Lung (tissue), 12 donors: Measurements from ENCODE around the gene KIF23. TPM values are rescaled to one million over a fixed set of nuclear protein-coding genes. Genes with fewer than 3 reads are reported as not detected.

Experiments used
- ATAC-seq: fragments of 200-7000 bp; cut with Tn5 transposase; one replicate; pipeline ENCODE4 v1.9.1; 2020; ENCODE audit warnings: moderate number of reproducible peaks; ENCODE audit not compliant: insufficient read depth, low FRiP score
- DNase-seq, 3 donors: peaks; one replicate each; pipeline ENCODE4 v3.0.0-alpha.2; 2013 to 2017
- H3K27ac ChIP-seq, 2 donors: one replicate each; pipeline ENCODE4 v1.5.1; 2013; ENCODE audit warnings: mild to moderate bottlenecking in 2 of 2, moderate library complexity in 2 of 2, control low read depth in 1 of 2, inconsistent platforms in 1 of 2, low read depth in 1 of 2, low read length in 1 of 2
- H3K27me3 ChIP-seq, 3 donors: one replicate each; pipeline ENCODE4 v1.5.1; 2013; ENCODE audit warnings: low read length in 2 of 3; ENCODE audit not compliant: control insufficient read depth in 3 of 3, insufficient read depth in 3 of 3
- H3K36me3 ChIP-seq, 4 donors: one replicate each; pipeline ENCODE4 v1.5.1; 2013; ENCODE audit warnings: low read length in 4 of 4, mild to moderate bottlenecking in 1 of 4, moderate library complexity in 1 of 4; ENCODE audit not compliant: control insufficient read depth in 4 of 4, insufficient read depth in 4 of 4
- H3K4me1 ChIP-seq, 5 donors: one replicate each; pipeline ENCODE4 v1.5.1; 2013; ENCODE audit warnings: low read length in 5 of 5, mild to moderate bottlenecking in 2 of 5, moderate library complexity in 1 of 5; ENCODE audit not compliant: control insufficient read depth in 5 of 5, insufficient read depth in 5 of 5
- H3K4me3 ChIP-seq: one replicate; pipeline ENCODE4 v1.5.1; 2013; ENCODE audit warnings: mild to moderate bottlenecking, control low read depth, moderate library complexity
- H3K9ac ChIP-seq, 2 donors: one replicate each; pipeline ENCODE4 v1.5.1; 2013; ENCODE audit warnings: low read length in 2 of 2, control low read depth in 1 of 2; ENCODE audit not compliant: insufficient read depth in 1 of 2
- H3K9me3 ChIP-seq, 4 donors: one replicate each; pipeline ENCODE4 v1.5.1; 2013; ENCODE audit warnings: low read length in 3 of 4, mild to moderate bottlenecking in 1 of 4, moderate library complexity in 1 of 4; ENCODE audit not compliant: control insufficient read depth in 4 of 4, insufficient read depth in 3 of 4
- WGBS, 2 donors: extraction: QIAGEN DNeasy Blood & Tissue Kit; methylation state at CpG; one replicate each; pipeline ENCODE4 v1.1.7; 2013; 5-methylcytosine and 5-hydroxymethylcytosine counted together
- polyA plus RNA-seq, 2 donors: library from polyadenylated mRNA; stranded (reverse); fragments of 200-250 nt; gene quantifications; one replicate each; pipeline ENCODE4 v1.2.1, GENCODE V29; 2013
- total RNA-seq, 2 donors: library from RNA; depleted of rRNA in 1 of 2; stranded (reverse); fragments of >200 nt in 1 of 2; gene quantifications; one replicate each; pipeline ENCODE4 v1.2.1, GENCODE V29; 2014 to 2021
- TF ChIP-seq, protein P1 (sequence below): IDR thresholded peaks from 2 replicates; pipeline ENCODE4 v1.5.1; 2012; ENCODE audit warnings: mild to moderate bottlenecking; ENCODE audit errors: control extremely low read depth, extremely low read depth
- donor health status: control.
- donor health status: control.
- donor health status: Bipolar disorder and iron deficiency.
- donor health status: healthy.
- donor health status: DM: yes; HTN: yes; CAD: no.

Gene KIF23
- total and polyA plus RNA-seq, 4 donors: 1.4 to 15.4 (median 1.8) TPM

DNA sequence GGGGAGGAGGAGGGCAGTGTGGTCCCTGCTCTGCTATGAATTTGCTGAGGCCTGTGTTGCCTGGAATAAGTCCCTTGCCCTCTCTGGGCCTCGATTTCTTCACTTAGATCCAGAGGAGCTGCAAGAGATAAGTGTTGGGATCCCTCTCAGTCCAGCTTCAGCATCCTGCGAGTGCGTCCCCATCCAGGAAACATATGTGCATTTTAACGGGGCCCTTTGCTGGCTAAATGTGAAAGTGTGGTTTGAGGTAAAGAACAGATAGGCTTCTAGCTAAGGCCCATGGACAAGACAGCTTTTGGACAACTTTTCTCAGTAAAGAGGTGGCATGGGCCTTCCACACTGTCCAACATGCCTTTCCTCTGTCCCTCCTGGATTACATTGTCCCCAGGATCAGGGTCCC is 64.9 kb downstream of the KIF23 start:
- TF ChIP-seq, protein P1, sequence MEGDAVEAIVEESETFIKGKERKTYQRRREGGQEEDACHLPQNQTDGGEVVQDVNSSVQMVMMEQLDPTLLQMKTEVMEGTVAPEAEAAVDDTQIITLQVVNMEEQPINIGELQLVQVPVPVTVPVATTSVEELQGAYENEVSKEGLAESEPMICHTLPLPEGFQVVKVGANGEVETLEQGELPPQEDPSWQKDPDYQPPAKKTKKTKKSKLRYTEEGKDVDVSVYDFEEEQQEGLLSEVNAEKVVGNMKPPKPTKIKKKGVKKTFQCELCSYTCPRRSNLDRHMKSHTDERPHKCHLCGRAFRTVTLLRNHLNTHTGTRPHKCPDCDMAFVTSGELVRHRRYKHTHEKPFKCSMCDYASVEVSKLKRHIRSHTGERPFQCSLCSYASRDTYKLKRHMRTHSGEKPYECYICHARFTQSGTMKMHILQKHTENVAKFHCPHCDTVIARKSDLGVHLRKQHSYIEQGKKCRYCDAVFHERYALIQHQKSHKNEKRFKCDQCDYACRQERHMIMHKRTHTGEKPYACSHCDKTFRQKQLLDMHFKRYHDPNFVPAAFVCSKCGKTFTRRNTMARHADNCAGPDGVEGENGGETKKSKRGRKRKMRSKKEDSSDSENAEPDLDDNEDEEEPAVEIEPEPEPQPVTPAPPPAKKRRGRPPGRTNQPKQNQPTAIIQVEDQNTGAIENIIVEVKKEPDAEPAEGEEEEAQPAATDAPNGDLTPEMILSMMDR: no peak
- no peak overlapping the region for H3K4me3 ChIP-seq
- no peak overlapping the region for H3K27ac ChIP-seq
- no peak for ATAC-seq
- no peaks in the 10 kb centered on the region for H3K4me1 ChIP-seq
- WGBS, 2 donors: 37 to 71% methylated on average over 4 of the region's 4 CpGs
- H3K9me3 ChIP-seq: no peaks in the 10 kb centered on the region
- no peaks in the 10 kb centered on the region for H3K36me3 ChIP-seq
- H3K9ac ChIP-seq: no peak overlapping the region
- no peaks in the 10 kb centered on the region for H3K27me3 ChIP-seq
- DNase-seq: no peak

DNA sequence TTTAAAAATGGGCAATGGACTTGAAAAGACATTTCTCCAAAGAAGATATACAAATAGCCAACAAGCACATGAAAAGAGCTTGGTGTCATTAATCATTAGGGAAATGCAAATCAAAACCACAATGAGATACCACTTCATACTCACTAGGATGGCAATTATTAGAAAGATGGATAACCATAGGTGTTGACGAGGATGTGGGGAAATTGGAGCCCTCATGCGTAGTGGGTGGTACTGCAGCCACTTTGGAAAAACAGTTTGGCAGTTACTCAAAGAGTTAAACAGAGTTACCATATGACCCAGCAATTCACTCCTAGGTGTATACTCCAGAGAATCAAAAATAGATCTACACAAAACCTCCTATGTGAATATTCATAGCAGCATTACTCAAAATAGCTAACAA is 65.8 kb downstream of the KIF23 start:
- DNase-seq (no peak), ATAC-seq (no peak)
- Histone ChIP-seq H3K27ac (no peak overlapping the region), H3K9ac (no peak overlapping the region), H3K36me3 (no peaks in the 10 kb centered on the region), H3K4me3 (no peak overlapping the region), H3K27me3 (no peaks in the 10 kb centered on the region), H3K9me3 (no peaks in the 10 kb centered on the region), H3K4me1 (no peaks in the 10 kb centered on the region)
- TF ChIP-seq, protein P1: no peak
- 100% methylated on average over 2 of the region's 2 CpGs for WGBS, 2 donors

DNA sequence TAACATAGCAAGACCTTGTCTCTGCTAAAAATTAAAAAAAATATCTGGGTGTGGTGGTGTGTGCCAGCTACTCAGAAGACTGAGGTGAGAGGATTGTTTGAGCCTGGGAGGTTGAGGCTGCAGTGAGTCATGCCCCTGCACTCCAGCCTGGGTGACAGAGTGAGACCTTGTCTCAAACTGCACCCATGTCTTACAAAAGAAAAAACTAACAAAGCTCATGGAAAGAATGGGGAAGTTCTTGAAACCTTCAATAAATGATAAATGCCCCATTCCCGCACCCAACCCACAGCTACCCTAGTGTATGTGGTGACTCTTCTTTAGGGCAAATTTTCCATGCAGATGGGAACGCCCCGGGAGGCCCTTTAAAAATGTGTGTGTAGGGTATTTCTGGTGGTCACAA is 66.8 kb downstream of the KIF23 start:
- DNase-seq (no peak), ATAC-seq (no peak)
- Histone ChIP-seq H3K9ac (no peak overlapping the region), H3K27ac (no peak overlapping the region), H3K4me1 (no peaks in the 10 kb centered on the region), H3K36me3 (no peaks in the 10 kb centered on the region), H3K4me3 (no peak overlapping the region), H3K27me3 (no peaks in the 10 kb centered on the region), H3K9me3 (peaks cover 0 to 2% (median 0%) of the 10 kb centered on the region in 4 donors)
- 47 to 75% methylated on average over 3 of the region's 3 CpGs for WGBS, 2 donors
- TF ChIP-seq, protein P1: no peak

DNA sequence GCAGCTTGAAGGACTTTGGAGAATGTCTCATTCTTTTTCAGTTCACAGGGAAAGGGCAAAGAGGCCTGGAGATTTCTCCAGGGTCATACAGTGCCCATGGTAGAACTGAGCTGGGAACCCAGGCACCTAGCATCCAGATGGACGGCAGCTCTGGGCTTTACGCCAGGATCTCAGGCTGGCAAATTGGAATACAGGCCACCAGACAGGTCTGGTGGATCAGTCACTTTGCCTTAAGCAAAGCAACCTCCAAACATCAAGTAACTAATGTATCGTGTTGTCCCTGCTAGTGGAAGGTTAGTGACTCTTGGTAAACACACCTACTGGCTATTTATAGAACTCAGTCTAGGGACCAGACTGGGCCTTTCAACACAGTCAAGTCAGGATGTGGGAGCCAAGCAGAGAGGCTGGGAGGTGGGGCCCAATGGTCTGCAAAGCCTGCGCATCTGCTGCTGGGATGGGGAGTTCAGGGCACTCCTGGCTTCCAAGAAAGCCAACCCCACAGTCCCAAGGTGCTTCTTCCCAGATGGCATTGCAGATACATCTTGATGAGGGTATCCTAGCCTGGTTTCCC is 68.6 kb downstream of the KIF23 start:
- no peak overlapping the region for H3K27ac ChIP-seq
- DNase-seq (no peak), ATAC-seq (no peak)
- no peak overlapping the region for H3K9ac ChIP-seq
- no peaks in the 10 kb centered on the region for H3K4me1 ChIP-seq
- TF ChIP-seq, protein P1: no peak
- H3K4me3 ChIP-seq: no peak overlapping the region
- H3K27me3 ChIP-seq: no peaks in the 10 kb centered on the region
- peaks cover 0 to 2% (median 0%) of the 10 kb centered on the region in 4 donors for H3K9me3 ChIP-seq
- no peaks in the 10 kb centered on the region for H3K36me3 ChIP-seq
- WGBS, 2 donors: 94 to 97% methylated on average over 4 of the region's 4 CpGs
